ENCODE results near the gene TUBB2B.
"Not testable (repeated sequence)": the region's sequence is repeated elsewhere in the genome, so short reads cannot be mapped to it uniquely, and the experiment has no call there.

TUBB2B gene

GRCh38 chr6:3209114-3210023, 18.1 kb downstream of the TUBB2B start:
- DNase-seq: peak; percentile 13

- no peak for DNase-seq
Measured at GRCh38 chr6:3208775-3209113, 18.7 kb downstream of the TUBB2B start.

GRCh38 chr6:3208098-3208774, 19.2 kb downstream of the TUBB2B start:
- peak; percentile 9 for DNase-seq

- no peak for DNase-seq
Measured at GRCh38 chr6:3206339-3207015, 21.0 kb downstream of the TUBB2B start.

DNA sequence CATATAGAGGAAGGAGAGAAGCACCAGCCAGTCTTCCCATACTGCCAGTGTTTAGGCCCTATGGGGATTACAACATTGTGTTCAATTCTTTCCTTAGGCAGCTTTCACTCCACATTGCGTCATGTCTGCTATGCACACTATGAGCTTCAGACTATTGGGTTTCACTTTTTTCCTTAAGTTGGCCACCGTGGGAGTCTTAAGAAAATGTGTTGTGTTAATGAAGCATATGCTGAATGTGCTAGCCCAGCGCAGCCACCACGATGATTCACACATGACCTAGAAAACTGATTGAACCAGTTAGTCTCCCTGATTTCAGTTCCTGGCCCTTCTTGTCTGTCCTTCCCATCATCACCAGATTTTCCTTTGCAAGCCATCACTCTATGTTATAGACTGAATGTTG, 21.5 kb downstream of the TUBB2B start:
- no peak for DNase-seq

- DNase-seq: no peak
Measured at GRCh38 chr6:3204921-3205320, 22.5 kb downstream of the TUBB2B start.

DNA sequence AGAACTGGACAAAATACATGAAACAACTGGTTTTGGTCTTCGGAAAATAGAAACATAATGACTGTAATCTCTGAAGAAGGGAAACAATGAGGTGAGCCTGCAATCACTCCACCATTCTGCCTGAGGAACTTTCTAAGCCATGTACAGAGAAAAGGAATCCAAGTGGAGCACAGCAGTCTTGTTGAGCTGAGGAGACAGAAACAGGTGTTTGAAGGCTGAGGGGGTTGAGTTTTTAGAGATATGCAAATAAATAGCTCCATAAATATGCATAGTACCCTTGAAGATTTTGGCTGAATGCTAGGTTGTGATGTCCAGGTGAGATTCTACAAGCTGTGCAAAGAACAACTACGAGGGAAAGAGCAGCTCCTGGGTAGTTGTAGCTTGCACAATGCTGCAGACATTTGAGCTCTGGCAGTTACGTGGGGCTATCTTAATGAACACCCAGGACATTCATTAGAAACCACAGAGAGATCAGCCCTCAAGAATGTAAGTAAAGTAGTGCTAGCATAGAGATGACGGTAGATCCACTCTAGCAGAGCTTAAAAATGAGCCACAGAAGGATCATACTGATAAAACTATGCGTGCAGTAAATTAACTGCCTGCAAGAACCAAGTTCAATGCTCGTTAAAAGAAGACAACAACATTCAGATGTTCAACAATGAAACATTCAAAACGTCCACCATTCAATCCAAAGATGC, 24.3 kb downstream of the TUBB2B start:
- no peak for DNase-seq

DNA sequence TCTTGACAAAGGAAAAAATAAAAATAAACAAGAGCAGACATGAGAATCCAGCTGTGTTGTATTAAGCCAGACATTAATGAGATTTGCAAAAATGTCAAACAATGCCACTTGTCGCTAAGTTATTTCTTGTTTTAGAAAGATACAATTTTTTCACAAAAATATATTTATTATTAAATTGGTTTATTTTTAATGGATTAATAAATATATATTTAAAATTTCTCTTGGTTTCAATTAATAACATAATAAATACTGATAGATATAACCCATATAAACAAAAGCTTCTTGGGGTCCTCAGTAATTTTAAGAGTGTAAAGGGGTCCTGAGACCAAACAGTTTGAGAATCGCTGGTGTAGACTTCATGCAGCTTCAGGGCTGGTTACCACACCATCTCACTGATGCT, 26.1 kb downstream of the TUBB2B start:
- no peak for DNase-seq

GRCh38 chr6:3200682-3201081, 26.8 kb downstream of the TUBB2B start:
- no peak for DNase-seq

- no peak for DNase-seq
Measured at GRCh38 chr6:3199382-3199781, 28.1 kb downstream of the TUBB2B start.

DNA sequence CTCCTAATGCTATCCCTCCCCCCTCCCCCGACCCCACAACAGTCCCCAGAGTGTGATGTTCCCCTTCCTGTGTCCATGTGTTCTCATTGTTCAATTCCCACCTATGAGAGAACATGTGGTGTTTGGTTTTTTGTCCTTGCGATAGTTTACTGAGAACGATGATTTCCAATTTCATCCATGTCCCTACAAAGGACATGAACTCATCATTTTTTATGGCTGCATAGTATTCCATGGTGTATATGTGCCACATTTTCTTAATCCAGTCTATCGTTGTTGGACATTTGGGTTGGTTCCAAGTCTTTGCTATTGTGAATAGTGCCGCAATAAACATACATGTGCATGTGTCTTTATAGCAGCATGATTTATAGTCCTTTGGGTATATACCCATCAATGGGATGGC, 29.7 kb downstream of the TUBB2B start:
- not testable (repeated sequence) for DNase-seq

DNA sequence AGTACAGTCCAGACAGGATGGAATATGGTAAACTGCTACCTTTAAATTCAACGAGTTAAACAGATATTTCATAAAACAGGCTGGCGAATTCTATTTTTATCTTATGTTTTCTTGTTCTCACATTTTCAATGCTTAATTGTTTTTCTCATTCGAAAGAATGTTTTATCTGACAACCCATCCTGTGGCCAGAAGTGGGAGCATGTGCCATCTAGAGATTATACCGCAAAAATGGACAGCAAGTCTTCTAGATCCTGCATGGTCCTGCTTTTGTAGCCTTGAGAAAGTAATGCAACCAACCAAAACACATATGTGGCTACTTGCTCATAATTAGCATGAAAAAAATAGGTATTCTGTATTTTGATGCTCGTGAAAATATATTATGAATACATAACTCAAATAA, 30.7 kb downstream of the TUBB2B start:
- no peak for DNase-seq

DNA sequence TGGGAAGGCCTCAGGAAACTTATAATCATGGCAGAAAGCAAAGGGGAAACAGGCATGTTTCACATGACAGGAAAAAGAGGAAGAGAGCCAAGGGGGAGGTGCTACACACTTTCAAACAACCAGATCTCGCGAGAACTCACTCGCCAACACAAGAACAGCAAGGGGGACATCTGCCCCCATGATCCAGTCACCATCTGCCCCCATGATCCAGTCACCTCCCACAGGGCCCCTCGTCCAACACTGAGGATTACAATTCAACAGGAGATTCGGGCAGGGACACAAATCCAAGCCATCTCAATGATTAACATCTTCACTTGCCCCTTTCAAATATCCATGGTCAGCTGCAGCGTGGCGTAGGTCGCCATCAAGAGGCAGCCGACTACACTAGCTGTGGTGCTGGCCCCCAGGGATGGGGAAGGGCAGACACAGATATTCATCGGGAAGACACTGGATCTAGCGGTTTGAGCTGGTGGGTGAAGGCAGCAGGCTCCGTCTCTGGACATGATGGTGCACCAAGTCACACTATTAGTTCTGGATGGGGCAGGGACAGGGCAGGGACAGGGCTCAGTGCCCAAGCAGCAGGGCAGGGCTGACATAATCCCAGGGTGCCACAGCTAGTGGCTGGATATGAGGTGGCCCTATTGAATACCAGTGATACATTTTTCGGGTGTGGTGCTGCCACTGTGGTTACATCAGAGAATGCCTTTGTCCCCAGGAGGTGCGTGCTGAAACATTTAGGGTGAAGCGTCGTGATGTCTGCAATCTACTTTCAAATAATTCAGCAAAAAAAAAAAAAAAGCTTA, 31.6 kb downstream of the TUBB2B start:
- DNase-seq: peak; percentile 81

DNA sequence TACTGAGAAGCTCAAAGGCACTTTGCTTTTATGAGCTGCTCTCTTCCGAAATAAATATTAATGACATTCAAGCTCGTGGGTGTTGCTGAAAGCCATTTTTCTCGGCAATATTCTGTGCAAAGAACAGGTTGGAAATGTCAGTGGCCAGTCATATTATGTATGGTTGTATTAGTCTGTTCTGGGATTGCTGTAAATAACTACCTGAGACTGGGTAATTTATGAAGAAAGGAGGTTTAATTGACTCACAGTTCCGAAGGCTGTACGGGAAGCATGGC, 32.1 kb downstream of the TUBB2B start:
- no peak for DNase-seq

DNA sequence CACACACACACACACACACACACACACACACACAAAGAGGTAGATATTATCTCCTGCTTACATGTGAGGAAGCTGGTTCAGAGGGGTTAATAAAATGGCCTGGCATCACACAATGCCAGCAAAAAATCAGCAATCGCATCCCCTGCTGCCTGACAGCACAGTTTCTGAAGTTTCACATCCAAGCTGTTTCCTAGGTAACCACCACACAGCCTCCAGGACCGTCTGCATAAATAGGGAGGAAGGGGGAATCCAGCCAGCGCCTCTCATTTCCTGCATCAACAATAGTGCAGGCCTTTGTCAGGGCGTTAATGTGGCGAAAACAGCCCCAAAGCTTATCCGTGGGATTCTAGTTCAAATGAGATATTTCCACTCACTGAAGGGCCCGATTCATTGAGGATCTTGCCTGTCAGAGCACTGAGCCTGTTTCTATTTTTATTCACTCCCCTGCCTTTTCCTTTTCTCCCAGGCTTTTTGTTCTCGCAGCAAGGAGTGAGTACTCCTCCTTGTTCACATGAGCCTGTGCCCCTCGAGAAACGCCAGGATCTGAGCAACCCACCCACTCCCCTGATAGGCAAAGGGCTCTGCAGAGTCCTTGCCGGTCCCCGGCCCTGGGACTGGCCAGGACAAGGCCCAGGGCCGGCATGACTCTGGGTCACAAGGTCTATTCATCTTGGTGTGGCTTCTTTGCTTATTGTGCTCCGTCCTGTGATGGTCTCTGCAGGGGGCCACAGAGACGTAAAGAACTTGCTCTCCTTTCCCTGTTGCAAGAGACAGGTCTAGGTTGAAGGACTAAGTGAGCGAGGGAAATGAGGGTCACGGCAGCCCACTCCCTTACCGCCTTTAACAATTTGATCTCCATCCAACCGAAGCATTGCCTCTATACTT, 32.7 kb downstream of the TUBB2B start:
- peak; percentile 17 for DNase-seq

DNA sequence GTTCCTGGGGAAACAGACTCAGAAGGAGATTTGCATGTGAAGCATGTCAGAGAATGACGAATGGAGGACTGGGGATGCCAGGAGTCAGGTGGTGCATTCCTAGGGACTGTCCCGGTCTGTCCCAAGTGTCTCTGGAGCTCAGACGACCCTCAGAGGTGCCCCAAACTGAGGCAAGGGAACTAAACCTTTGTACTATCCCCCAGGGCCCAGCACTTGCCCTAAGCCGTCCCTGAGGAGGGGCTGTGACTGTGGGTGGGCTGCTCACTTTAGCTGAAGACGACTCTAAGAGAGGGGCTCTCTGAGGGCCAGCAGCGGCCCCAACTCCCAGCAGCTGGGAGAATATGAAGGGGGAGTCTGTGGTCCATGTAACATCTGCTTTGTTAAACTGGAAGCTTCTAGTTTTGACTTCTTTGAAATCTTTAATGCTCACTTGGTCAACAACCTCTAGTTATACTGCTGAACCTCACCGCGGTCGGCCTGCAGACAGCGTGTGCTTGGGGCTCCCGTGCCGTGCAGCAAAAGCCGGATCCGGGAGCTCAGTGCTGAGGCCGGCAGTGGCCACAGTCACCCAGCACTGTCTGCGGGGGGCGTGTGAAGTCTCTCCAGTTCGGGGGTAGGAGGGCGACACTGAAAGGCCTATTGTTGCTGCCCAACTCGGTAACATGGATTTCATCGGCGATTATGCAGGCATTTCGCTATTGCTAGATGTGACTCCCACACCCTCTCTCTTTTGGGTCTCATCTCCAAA, 34.2 kb downstream of the TUBB2B start:
- DNase-seq: no peak

- DNase-seq: no peak
Measured at GRCh38 chr6:3190779-3191178, 36.7 kb downstream of the TUBB2B start.

- no peak for DNase-seq
Measured at GRCh38 chr6:3190056-3190455, 37.4 kb downstream of the TUBB2B start.

GRCh38 chr6:3189192-3189591, 38.3 kb downstream of the TUBB2B start:
- not testable (repeated sequence) for DNase-seq

DNA sequence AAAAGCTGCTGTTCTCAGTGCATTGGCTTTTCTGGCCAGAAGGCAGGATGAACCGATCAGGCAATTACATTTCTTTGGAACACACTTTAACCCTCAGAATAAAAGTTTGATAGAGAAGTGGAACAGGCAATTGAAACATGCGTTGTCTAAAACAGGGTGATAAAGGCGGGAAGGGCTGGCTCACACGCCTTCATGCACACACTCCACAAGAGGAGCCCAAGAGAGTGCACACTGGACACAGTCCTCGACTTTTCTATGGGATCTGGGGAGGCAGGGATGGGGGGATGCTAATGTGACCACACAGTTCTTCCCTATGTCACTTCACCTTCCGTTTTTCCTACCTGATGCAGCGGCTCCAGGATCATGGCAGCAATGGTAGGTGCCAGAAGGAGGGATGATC, 39.2 kb downstream of the TUBB2B start:
- no peak for DNase-seq

DNA sequence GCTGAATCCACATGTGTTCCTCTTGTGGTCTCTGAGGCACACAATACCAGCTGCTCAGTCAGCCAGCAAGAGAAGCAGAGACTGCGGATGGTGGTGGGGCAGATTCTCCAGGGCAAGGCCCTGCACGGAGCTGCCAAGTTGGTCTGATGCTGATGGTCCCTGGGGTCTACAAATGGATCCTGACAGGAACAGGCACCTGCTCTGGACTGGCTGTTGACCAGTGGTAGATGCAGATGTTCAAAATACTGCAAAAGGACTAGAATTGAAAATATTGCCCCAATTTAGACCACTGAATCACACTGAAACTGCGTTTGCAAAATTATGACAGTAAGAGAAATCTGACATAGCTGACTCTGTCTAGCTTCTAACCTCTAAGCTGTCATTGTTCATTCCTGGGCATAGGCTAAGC, 40.5 kb downstream of the TUBB2B start:
- DNase-seq: no peak

Data from NCI-H1694 treated with DMSO at 0.1 percent for 48 hours (cell line).